SK-N-MC (cell line): Measurements from ENCODE around the gene U2AF2.

Experiments
- EZH2 ChIP-seq: fragments of 200-600 bp; sonication (generic); IDR thresholded peaks from one replicate; pipeline ENCODE4 v1.6.1; 2017; ENCODE audit warnings: antibody characterized with exemption
- FOXP2 ChIP-seq: optimal IDR thresholded peaks from 2 replicates; pipeline ENCODE3; 2011; ENCODE audit warnings: mild to moderate bottlenecking, moderate library complexity; ENCODE audit not compliant: insufficient read depth; ENCODE audit errors: extremely low read length, control extremely low read depth
- POLR2AphosphoS5 ChIP-seq: IDR thresholded peaks from 2 replicates; pipeline ENCODE4 v1.6.1; 2012; ENCODE audit warnings: mild to moderate bottlenecking, low read depth, low read length, borderline replicate concordance

DNA sequence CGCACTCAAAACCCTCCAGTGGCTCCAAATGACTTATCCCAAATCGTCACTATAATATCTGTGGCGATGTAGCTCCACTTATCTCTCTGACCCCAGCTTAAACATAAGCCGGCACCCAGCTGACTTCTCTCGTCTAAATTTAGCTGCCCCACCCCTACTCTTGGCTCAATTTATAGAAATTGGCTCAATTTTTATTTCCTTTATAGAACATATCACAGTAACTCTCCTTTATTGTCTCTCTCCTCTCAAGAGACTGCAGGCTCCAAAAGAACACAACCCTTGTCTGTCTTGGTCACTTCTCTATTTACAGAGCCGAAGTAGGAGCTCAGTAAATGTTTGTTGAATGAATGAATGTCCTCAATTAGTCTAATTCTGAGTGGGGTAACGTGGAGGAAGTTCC is 31.3 kb upstream of the U2AF2 start:
- TF ChIP-seq POLR2AphosphoS5 (no peak), EZH2 (no peak), FOXP2 (no peak)
